GM19438 (cell line): ENCODE results near the gene ANO6.
"Not testable (repeated sequence)": the region's sequence is repeated elsewhere in the genome, so short reads cannot be mapped to it uniquely, and the experiment has no call there.

Experiments used
- ATAC-seq: cut with Tn5 transposase; IDR thresholded peaks from one replicate; pipeline ENCODE4 v1.9.1; 2021; ENCODE audit warnings: low read depth; ENCODE audit not compliant: unreplicated experiment

The ANO6 gene

GRCh38 chr12:45234139-45234865 is 18.4 kb downstream of the ANO6 start:
- no peak for ATAC-seq

GRCh38 chr12:45235087-45236025 is 19.5 kb downstream of the ANO6 start:
- peak; percentile 50 for ATAC-seq

- not testable (repeated sequence) for ATAC-seq
Observed at GRCh38 chr12:45236383-45236782, 20.5 kb downstream of the ANO6 start.

DNA sequence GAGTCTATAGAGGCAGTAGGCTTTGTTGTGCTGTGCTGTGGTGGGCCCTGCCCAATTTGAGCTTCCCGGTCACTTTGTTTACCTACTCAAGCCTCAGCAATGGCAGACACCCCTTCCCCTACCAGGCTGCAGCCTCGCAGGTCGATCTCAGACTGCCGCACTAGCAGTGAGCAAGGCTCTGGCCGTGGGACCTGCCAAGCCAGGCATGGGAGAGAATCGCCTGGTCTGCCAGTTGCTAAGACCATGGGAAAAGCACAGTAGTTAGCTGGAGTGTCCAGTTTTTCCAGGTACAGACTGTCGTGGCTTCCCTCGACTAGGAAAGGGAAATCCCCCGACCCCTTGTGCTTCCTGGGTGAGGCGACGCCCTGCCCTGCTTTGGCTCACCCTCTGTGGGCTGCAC is 26.3 kb downstream of the ANO6 start:
- ATAC-seq, result no peak

GRCh38 chr12:45243963-45244362 is 28.1 kb downstream of the ANO6 start:
- no peak for ATAC-seq

DNA sequence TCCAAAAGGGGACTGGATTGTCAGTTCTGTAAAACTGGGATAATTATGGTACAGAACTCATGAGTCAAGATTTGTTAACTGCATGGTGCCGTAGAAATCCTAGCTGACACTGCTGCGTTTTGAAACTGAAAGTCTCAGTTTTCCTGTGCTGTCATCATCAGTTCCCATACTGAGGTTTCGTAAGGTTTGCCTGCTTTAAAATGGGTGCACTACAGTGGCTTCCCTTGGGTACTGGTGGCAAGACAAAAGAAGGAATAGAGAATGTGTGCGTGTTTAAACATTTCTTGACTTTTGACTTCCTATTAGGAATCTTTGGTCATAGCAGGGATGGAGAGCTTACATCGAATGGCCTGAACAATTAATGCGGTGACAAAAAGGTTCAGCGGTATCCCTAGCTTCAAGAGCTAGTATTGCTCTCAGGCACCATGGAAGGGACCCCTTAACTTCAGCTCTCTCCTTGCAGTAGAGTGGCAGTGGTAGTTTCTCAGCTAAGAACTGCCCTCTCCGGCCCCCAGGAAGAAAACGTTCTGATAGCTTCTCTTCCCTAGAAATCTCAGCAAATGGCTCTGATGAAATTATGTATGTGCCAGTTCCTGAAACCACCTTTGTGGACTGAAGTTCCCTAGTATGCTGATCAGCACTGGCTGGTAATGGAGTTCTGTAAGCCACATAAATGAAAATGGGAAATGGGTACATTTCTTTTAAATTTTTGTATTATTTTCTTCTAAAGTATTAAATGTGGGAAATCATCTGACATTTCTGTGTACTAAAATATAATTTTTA is 28.9 kb downstream of the ANO6 start:
- ATAC-seq, result no peak

DNA sequence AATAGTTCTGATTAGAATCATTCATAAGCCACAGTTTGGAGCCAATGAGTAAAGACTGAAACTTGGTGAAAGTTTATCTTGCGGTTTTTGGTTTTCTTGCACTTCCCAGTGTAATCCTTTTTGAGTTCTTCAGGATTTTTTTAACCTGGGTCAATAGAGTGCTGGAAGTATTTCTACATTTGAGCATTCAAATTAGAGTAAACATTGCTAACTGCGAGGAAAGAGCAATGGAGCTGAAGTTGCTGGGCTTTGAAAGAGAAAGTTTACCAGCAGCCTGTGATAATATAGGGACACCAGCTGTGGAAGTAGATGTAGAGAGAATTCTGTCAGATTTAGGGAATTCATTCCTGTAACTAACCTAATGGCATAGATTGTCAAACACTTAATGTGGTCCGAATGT is 30.3 kb downstream of the ANO6 start:
- ATAC-seq, result no peak

DNA sequence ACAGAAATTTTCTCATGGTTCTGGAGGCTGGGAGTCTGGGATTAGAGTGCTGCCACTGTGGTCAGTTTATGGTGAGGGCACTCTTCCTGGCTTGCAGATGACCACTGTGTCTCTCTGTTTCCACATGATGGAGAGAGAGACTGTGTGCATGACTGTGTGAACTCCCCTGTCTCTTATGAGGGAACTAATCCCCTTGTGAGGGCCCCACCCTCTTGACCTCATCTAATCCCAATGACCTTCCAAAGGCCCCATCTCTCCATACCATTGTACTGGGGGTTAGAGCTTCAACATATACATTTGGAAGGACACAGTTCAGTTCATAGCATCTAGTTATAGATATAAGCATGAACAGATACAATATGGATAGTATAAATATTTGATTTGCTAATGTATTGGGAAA is 31.7 kb downstream of the ANO6 start:
- ATAC-seq, result no peak

GRCh38 chr12:45248095-45248494 is 32.2 kb downstream of the ANO6 start:
- no peak for ATAC-seq

GRCh38 chr12:45254254-45254653 is 38.4 kb downstream of the ANO6 start:
- ATAC-seq, result no peak

- ATAC-seq, result no peak
Observed at GRCh38 chr12:45256721-45257120, 40.8 kb downstream of the ANO6 start.

GRCh38 chr12:45257185-45257930 is 41.5 kb downstream of the ANO6 start:
- ATAC-seq, result peak; percentile 67

DNA sequence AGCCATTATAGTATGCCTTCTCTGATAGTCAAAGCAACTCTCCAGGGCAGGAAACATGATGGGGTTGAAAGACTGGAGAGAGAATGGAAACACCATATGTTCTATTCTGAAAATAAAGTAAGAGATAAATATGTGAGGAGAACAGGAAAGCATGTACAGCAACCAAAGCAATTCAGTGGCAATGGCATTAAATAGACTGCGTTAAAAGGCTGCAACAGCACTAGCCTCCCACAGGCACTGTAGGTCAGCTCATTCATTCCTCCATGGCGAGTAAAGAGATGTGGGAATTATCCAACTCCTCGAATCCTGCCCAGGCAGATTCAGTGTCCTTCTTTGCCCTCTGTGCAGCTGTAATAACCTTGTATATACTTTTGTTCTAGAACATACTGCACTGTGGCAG is 43.8 kb downstream of the ANO6 start:
- ATAC-seq, result no peak

DNA sequence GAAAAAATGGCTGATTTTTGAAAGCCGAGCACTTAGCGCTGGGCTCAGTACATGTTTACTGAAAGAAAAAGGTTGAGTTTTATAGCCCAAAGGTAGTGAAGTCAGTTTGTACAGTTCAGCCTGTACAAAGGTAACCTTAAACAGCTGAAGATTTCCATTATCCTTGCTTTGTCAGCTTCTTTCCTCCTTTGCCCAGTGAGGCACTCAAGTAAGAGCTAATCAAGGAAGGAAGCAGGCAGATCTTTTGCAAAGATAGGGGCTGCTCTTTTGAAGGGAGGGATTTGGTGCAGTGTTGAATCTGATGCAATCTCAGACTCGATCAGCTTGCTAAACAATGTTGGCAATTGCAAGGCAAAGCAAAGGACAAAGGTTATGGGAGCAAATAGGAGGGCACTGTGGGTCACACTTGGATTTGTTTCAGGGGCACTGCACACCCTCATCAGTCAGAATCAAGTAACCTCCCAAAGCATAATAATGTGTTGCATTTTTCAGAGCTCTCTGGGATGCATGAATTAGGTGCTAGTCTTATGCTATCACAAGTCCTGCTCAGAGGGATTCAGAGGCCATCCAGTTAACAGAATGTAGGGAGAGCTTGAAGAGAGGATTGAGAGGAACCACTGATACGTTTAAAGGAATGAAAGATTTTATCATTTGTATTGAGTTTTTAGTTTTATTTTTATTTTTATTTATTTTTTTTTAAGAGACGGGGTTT is 44.4 kb downstream of the ANO6 start:
- ATAC-seq, result no peak

- no peak for ATAC-seq
Observed at GRCh38 chr12:45260854-45261253, 45.0 kb downstream of the ANO6 start.

DNA sequence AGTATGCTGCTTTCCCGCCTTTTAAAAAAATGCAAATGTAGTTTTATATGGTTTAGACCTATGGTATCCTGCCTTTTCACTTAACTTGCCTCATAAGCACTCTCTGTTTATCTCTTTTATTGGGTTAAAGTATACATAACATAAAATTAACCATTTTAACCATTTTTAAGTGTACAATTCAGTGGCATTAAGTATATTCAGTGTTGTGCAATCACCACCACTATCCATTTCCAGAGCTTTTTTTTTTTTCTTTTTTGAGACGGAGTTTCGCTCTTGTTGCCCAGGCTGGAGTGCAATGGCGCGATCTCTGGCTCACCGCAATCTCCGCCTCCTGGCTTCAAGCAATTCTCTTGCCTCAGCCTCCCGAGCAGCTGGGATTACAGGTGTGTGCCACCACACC is 46.3 kb downstream of the ANO6 start:
- ATAC-seq, result not testable (repeated sequence)

DNA sequence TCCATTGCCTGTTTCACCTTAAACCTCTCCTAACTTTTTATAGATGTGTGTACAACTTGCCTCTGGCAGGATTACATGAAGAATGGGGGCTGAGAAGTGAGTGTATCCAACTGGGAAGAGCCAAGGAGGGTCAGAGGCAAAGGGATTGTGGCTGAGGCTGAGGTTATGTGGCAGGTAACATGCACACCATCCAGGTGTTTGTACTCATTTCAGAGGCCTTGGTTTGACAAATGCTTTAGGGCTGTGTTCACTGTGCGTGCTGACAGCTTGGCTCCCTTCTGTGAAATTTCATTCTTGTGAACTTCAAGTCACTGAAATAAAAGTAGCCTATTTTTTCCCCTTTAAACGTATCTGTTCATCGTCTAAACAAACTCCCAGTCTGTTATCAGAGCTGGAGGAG is 47.7 kb downstream of the ANO6 start:
- ATAC-seq, result no peak

DNA sequence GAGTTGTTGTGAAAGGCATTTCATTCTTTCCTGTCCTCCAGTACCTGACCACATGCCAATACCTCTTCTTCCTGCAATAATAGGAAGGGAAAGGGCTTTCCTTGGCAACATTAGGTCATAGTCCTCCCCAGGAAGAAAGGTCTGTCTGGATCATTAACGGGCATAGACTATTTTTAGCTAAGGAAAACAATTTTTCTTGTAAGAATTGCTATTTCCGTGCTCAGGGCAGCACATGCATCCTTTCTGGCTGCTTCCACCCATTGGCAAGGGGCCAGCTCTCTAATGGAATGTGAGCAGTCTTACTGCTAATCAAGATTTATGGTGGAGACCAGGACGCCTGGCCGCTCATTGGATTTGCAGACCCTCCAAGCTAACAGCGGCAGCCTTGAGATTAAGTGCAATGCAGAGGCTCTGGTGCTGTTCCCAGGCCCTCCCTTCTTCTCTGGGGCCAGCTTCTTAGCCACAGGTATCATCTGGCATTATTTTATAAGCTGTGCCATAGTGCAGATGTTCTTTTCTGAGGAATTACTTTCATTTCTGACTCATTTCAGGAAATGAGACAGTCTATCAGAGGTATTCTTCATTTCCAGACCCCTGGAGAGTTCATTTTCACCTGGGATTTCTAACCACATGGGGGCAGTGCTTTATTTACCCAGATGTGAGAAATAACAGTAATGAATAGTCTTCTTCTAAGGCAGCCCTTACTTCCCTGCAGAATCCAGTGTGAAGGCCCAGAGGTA is 52.9 kb downstream of the ANO6 start:
- peak; percentile 59 for ATAC-seq

- no peak for ATAC-seq
Observed at GRCh38 chr12:45269412-45269751, 53.5 kb downstream of the ANO6 start.
